ENCODE measurements around the gene DUSP5. TPM values are rescaled to one million over a fixed set of nuclear protein-coding genes. Genes with fewer than 3 reads are reported as not detected.

DUSP5 gene
- polyA plus RNA-seq, 2 of the 4 experiments (the other 2 are of a cell fraction), result 48.8 to 171 TPM

- peak in 1 of 2 experiments; percentile 47 for DNase-seq (ENCODE audit: low read depth in 1 of 2, low spot score in 1 of 2)
Observed at GRCh38 chr10:110492069-110492822, 5.5 kb upstream of the DUSP5 start.

GRCh38 chr10:110493832-110494426 lies 3.8 kb upstream of the DUSP5 start:
- TF ChIP-seq POLR2AphosphoS2 (conservative IDR thresholded peaks at IDR 0.05; ENCODE audit: low read length), result peak; percentile 42; the same call in 1 of the 2 replicates
- TF ChIP-seq BHLHE40 (IDR thresholded peaks at IDR 0.05; ENCODE audit: low read depth, low read length), result no peak
- TF ChIP-seq EP300 (IDR thresholded peaks at IDR 0.05), result no peak
- TF ChIP-seq FOXS1 (CRISPR knock-in tag; IDR thresholded peaks at IDR 0.05), result no peak
- no peak for TF ChIP-seq MYC (IDR thresholded peaks at IDR 0.05; ENCODE audit: borderline replicate concordance, low read length)
- 0 out of 2 replicates have a peak, but pooled peaks have one; percentile 57 for TF ChIP-seq HOXA7 (CRISPR knock-in tag; IDR thresholded peaks at IDR 0.05)
- TF ChIP-seq, protein P1, sequence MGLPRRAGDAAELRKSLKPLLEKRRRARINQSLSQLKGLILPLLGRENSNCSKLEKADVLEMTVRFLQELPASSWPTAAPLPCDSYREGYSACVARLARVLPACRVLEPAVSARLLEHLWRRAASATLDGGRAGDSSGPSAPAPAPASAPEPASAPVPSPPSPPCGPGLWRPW (IDR thresholded peaks at IDR 0.05), result no peak
- no peak for TF ChIP-seq ZNF302 (CRISPR knock-in tag; IDR thresholded peaks at IDR 0.05)
- TF ChIP-seq REST (IDR thresholded peaks at IDR 0.05), result no peak
- no peak for TF ChIP-seq GATA3 (IDR thresholded peaks at IDR 0.05; ENCODE audit: borderline replicate concordance)
- TF ChIP-seq FOSB (CRISPR knock-in tag; IDR thresholded peaks at IDR 0.05), result 0 out of 2 replicates have a peak, but pooled peaks have one; percentile 16
- TF ChIP-seq JUN (IDR thresholded peaks at IDR 0.05), result 0 out of 5 replicates have a peak, but pooled peaks of 1 of the 2 experiments have one; percentile 10
- H3K4me1 ChIP-seq, result peaks cover 61% of the 10 kb centered on the region
- ATAC-seq (no peak), DNase-seq (ENCODE audit: low read depth in 1 of 2, low spot score in 1 of 2) (no peak), FAIRE-seq (no peak)
- H3K9me3 ChIP-seq, result no peaks in the 10 kb centered on the region
- peak overlapping the region; percentile 29 to 96; a peak in 5 of 6 replicates for H3K27ac ChIP-seq
- POLR2A ChIA-PET, result interaction anchor here (1.0 to 2.3 kb wide), 3 partner anchors 68 to 95 kb away, joined by 3 to 8 read pairs (median 4); no protein-coding TSS in a partner anchor
- H3K4me2 ChIP-seq, result peak overlapping the region; percentile 93
- H3K4me3 ChIP-seq, result no peak overlapping the region
- 80% methylated on average over 11 of the region's 11 CpGs for WGBS (ENCODE audit: missing lambda C conversion rate)
- CTCF ChIA-PET, result interaction anchor here (1.0 to 2.5 kb wide), 5 partner anchors 44 to 188 kb away, joined by 3 to 9 read pairs (median 4); no protein-coding TSS in a partner anchor

More at GRCh38 chr10:110492069-110492822, 5.5 kb upstream of the DUSP5 start:
- peaks cover 78% of the 10 kb centered on the region for H3K4me1 ChIP-seq
- TF ChIP-seq EHMT2 (IDR thresholded peaks at IDR 0.05; ENCODE audit: low read depth) (no peak), HOXB5 (CRISPR knock-in tag; IDR thresholded peaks at IDR 0.05) (peak; percentile 60), RARB (CRISPR knock-in tag; IDR thresholded peaks at IDR 0.05) (no peak), ZSCAN20 (CRISPR knock-in tag; IDR thresholded peaks at IDR 0.05) (peak; percentile 81), FOSB (CRISPR knock-in tag; IDR thresholded peaks at IDR 0.05) (no peak; the same call in 1 of the 2 replicates), MAX (IDR thresholded peaks at IDR 0.05) (no peak), ZC3H11A (IDR thresholded peaks at IDR 0.05) (no peak), EHF (CRISPR knock-in tag; IDR thresholded peaks at IDR 0.05) (peak; percentile 72; the same call in 1 of the 2 replicates), HOXB13 (CRISPR knock-in tag; IDR thresholded peaks at IDR 0.05; ENCODE audit: low read depth) (peak; percentile 53; the same call in 1 of the 2 replicates), MAZ (IDR thresholded peaks at IDR 0.05; ENCODE audit: borderline replicate concordance, low read depth, low read length) (no peak), ATOH8 (CRISPR knock-in tag; IDR thresholded peaks at IDR 0.05; ENCODE audit: low read depth) (no peak), HEYL (CRISPR knock-in tag; IDR thresholded peaks at IDR 0.05) (0 out of 2 replicates have a peak, but pooled peaks have one; percentile 72), FOSL2 (IDR thresholded peaks at IDR 0.05) (no peak), FOSL2 (CRISPR knock-in tag; IDR thresholded peaks at IDR 0.05) (peak; percentile 7; the same call in 1 of the 2 replicates), MAFK (IDR thresholded peaks at IDR 0.05; ENCODE audit: partially characterized antibody) (no peak)
- TF ChIP-seq, protein P2, sequence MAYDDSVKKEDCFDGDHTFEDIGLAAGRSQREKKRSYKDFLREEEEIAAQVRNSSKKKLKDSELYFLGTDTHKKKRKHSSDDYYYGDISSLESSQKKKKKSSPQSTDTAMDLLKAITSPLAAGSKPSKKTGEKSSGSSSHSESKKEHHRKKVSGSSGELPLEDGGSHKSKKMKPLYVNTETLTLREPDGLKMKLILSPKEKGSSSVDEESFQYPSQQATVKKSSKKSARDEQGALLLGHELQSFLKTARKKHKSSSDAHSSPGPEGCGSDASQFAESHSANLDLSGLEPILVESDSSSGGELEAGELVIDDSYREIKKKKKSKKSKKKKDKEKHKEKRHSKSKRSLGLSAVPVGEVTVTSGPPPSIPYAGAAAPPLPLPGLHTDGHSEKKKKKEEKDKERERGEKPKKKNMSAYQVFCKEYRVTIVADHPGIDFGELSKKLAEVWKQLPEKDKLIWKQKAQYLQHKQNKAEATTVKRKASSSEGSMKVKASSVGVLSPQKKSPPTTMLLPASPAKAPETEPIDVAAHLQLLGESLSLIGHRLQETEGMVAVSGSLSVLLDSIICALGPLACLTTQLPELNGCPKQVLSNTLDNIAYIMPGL (CRISPR knock-in tag; IDR thresholded peaks at IDR 0.05; ENCODE audit: borderline replicate concordance), result 0 out of 2 replicates have a peak, but pooled peaks have one; percentile 14
- ChIA-PET POLR2A (interaction anchor here (2.3 kb wide), 1 partner anchor 93 kb away, joined by 8 read pairs; no protein-coding TSS in a partner anchor), CTCF (interaction anchor here (0.8 to 1.1 kb wide), 2 partner anchors 19 to 138 kb away, joined by 4 read pairs; no protein-coding TSS in a partner anchor)
- no peak overlapping the region for H3K4me3 ChIP-seq
- H3K4me2 ChIP-seq, result peak overlapping the region; percentile 93
- no peaks in the 10 kb centered on the region for H3K9me3 ChIP-seq
- no peak for ATAC-seq
- peak overlapping the region; percentile 49 to 96; a peak in 5 of 6 replicates for H3K27ac ChIP-seq
- 57% methylated on average over 5 of the region's 5 CpGs for WGBS (ENCODE audit: missing lambda C conversion rate)
- no peak for FAIRE-seq

All from A549 (cell line).